ENCODE results near the gene GATB. TPM values are rescaled to one million over a fixed set of nuclear protein-coding genes. Genes with fewer than 3 reads are reported as not detected.

Gene GATB
- total and polyA plus RNA-seq, 2 of the 4 experiments (the other 2 are of a cell fraction), result 18.7 to 20.3 TPM

DNA sequence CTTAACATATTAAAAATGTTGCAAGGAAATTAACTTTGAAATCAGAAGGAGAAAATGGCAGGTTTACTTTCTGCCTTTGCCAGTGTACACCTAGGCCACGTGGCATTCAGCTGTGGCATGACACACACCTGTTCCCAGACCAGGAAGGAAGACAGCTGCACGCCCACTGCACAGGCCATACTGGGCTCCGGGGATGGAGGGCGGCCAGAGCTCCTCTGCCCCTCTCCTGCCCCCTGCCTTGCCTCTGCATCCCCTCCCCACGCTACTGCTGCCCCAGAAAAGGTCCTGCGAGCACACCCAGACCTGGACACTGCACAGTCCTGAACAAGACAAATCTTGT, 68.4 kb downstream of the GATB start:
- CTCF ChIA-PET, result no interaction called here

More for the DNA sequence above, 68.4 kb downstream of the GATB start:
- H4K91ac ChIP-seq (ENCODE audit: insufficient read depth, low read depth, low read length), result no peak overlapping the region
- no peaks in the 10 kb centered on the region for H4K20me1 ChIP-seq (ENCODE audit: insufficient read depth, low read length)
- H3K27ac ChIP-seq (ENCODE audit: insufficient read depth, low read length), result no peak overlapping the region
- no peaks in the 10 kb centered on the region for H3K79me1 ChIP-seq (ENCODE audit: low read depth in 1 of 2, low read length in 2 of 2)
- POLR2A ChIA-PET (ENCODE audit: unreplicated experiment), result no interaction called here
- no CpG with 5 or more reads among the region's 6 CpGs for WGBS, 2 experiments (ENCODE audit: extremely low coverage in 2 of 2, insufficient read length in 1 of 2)
- H3K56ac ChIP-seq (ENCODE audit: extremely low read depth, insufficient read depth, low read length), result no peak overlapping the region
- H3K27me3 ChIP-seq (ENCODE audit: control insufficient read depth, insufficient read depth, low read length), result no peaks in the 10 kb centered on the region
- no peak overlapping the region for H2BK120ac ChIP-seq (ENCODE audit: low read depth, low read length)
- H3K4me2 ChIP-seq (ENCODE audit: low read depth, low read length), result no peak overlapping the region
- H2BK5ac ChIP-seq (ENCODE audit: low read depth, low read length, poor library complexity, severe bottlenecking), result no peak overlapping the region
- DNase-seq (no peak), ATAC-seq (ENCODE audit: low read depth) (no peak)
- H3K9ac ChIP-seq (ENCODE audit: low read depth, low read length), result no peak overlapping the region
- no peak overlapping the region for H4K5ac ChIP-seq (ENCODE audit: low read depth, low read length)
- H3K36me3 ChIP-seq (ENCODE audit: control insufficient read depth, insufficient read depth, low read length), result no peaks in the 10 kb centered on the region
- H3K4me3 ChIP-seq (ENCODE audit: insufficient read depth, low read depth, low read length), result no peak overlapping the region
- intact Hi-C loops (cut with micrococcal nuclease), result loop anchor here (5.0 kb wide), 2 partner anchors 55 to 70 kb away; partner anchors contain the start of gene GATB
- H2AK9ac ChIP-seq (replicated peaks; ENCODE audit: low read depth, low read length, poor library complexity), result no peak overlapping the region
- H3K23ac ChIP-seq (ENCODE audit: low read depth, low read length), result no peak overlapping the region
- TF ChIP-seq MAZ (IDR thresholded peaks at IDR 0.05; ENCODE audit: borderline replicate concordance, low read depth, low read length) (no peak), BHLHE40 (IDR thresholded peaks at IDR 0.05; ENCODE audit: low read depth, low read length) (no peak), CTCF (conservative IDR thresholded peaks at IDR 0.05; ENCODE audit: low read depth, low read length) (no peak), RFX5 (IDR thresholded peaks at IDR 0.05; ENCODE audit: low read depth, low read length) (no peak), FOS (IDR thresholded peaks at IDR 0.05; ENCODE audit: low read depth, low read length) (no peak), CEBPB (IDR thresholded peaks at IDR 0.05; ENCODE audit: low read depth, low read length) (no peak), ELK1 (IDR thresholded peaks at IDR 0.05; ENCODE audit: borderline replicate concordance, low read depth, low read length) (no peak), NFE2L2 (IDR thresholded peaks at IDR 0.05; ENCODE audit: low read depth, low read length) (no peak), POLR2A (IDR thresholded peaks at IDR 0.05; ENCODE audit: low read depth, low read length) (no peak), MAFK (IDR thresholded peaks at IDR 0.05; ENCODE audit: low read depth, low read length) (no peak), RAD21 (IDR thresholded peaks at IDR 0.05; ENCODE audit: low read length) (no peak)
- no peak overlapping the region for H3K18ac ChIP-seq (ENCODE audit: low read depth, low read length)
- H3K14ac ChIP-seq (replicated peaks; ENCODE audit: low read depth, low read length), result no peak overlapping the region
- no peak overlapping the region for H2BK15ac ChIP-seq (ENCODE audit: low read depth, low read length)
- no peak overlapping the region for H4K8ac ChIP-seq (ENCODE audit: low read depth in 2 of 2, low read length in 2 of 2)
- dilution Hi-C loops (cut with HindIII; ENCODE audit: low sequenced_read_pairs, unreplicated experiment), result no loop called here
- H2AFZ ChIP-seq (replicated peaks; ENCODE audit: low read length, poor library complexity), result no peak overlapping the region
- no peak overlapping the region for H2BK20ac ChIP-seq (ENCODE audit: low read depth, low read length)
- in situ Hi-C loops (cut with MboI; ENCODE audit: low sequenced_read_pairs), result no loop called here
- H2AK5ac ChIP-seq (ENCODE audit: low read depth, low read length), result no peak overlapping the region
- H3K9me1 ChIP-seq (ENCODE audit: insufficient read depth, low read length), result peaks cover 12% of the 10 kb centered on the region
- H3K9me3 ChIP-seq (ENCODE audit: control insufficient read depth, insufficient read depth, low read length), result no peaks in the 10 kb centered on the region
- no peak overlapping the region for H3K4ac ChIP-seq (ENCODE audit: low read depth, low read length)
- no TSS peak for BruUV-seq (replicated peaks)
- peaks cover 33% of the 10 kb centered on the region for H3K4me1 ChIP-seq (ENCODE audit: control insufficient read depth, insufficient read depth, low read length)

Data from IMR-90 (cell line).